Sigmoid colon (tissue), 7 donors: Measurements from ENCODE around the gene SMYD2. TPM values are rescaled to one million over a fixed set of nuclear protein-coding genes. Genes with fewer than 3 reads are reported as not detected.
A peak's percentile ranks its signal among the peaks of the same experiment; 100 is the strongest.

Source experiments
- DNase-seq: peaks from one replicate; pipeline ENCODE4 v3.0.0-alpha.2; 2019
- H3K27ac ChIP-seq, 4 donors: fragments of 200-600 bp; sonication (generic); one replicate each; pipeline ENCODE4 v1.5.1; 2016 to 2019; ENCODE audit warnings: mild to moderate bottlenecking in 1 of 4
- H3K27me3 ChIP-seq, 3 donors: fragments of 200-600 bp; sonication (generic); one replicate each; pipeline ENCODE4 v1.5.1; 2019; ENCODE audit warnings: mild to moderate bottlenecking in 1 of 3
- H3K36me3 ChIP-seq, 4 donors: fragments of 200-600 bp; sonication (generic); one replicate each; pipeline ENCODE4 v1.5.1; 2016 to 2019
- H3K4me1 ChIP-seq, 4 donors: fragments of 200-600 bp; sonication (generic); one replicate each; pipeline ENCODE4 v1.5.1; 2017 to 2019
- H3K4me3 ChIP-seq, 4 donors: fragments of 200-600 bp; sonication (generic); one replicate each; pipeline ENCODE4 v1.5.1; 2017 to 2019; ENCODE audit warnings: mild to moderate bottlenecking in 2 of 4, moderate library complexity in 1 of 4
- H3K9me3 ChIP-seq, 4 donors: fragments of 200-600 bp in 3 of 4; sonication (generic) in 3 of 4; one replicate each; pipeline versions ENCODE4 v1.5.1 to v1.6.1; 2013 to 2019
- EP300 ChIP-seq, 4 donors: sonication (generic); formaldehyde crosslinking; IDR thresholded peaks; one replicate each; pipeline ENCODE4 v1.6.1; 2017; ENCODE audit warnings: antibody characterized with exemption in 4 of 4
- POLR2A ChIP-seq, 2 donors: fragments of 450-650 bp; IDR thresholded peaks; one replicate each; pipeline ENCODE4 v1.6.1; 2016; ENCODE audit warnings: antibody characterized with exemption in 2 of 2, mild to moderate bottlenecking in 2 of 2, moderate library complexity in 2 of 2
- POLR2AphosphoS5 ChIP-seq, 4 donors: sonication (generic); formaldehyde crosslinking; IDR thresholded peaks; one replicate each; pipeline ENCODE4 v1.6.1; 2017; ENCODE audit warnings: antibody characterized with exemption in 4 of 4
- WGBS, 2 donors: extraction: QIAGEN DNeasy Blood & Tissue Kit; methylation state at CpG; one replicate each; pipeline ENCODE4 v1.1.7; 2013; 5-methylcytosine and 5-hydroxymethylcytosine counted together
- intact Hi-C: fragments of 100-400 bp; cut with DNase I; formaldehyde crosslinking; loops from one replicate; pipeline ENCODE4 v1.15.1; 2023
- polyA plus RNA-seq, 3 donors: library from polyadenylated mRNA; stranded (reverse); fragments of 200-250 nt; gene quantifications; one replicate each; pipeline ENCODE4 v1.2.3, GENCODE V29; 2013
- total RNA-seq, 4 donors: library from RNA; depleted of rRNA; stranded (reverse); fragments of >200 nt; gene quantifications; one replicate each; pipeline ENCODE4 v1.1.0, GENCODE V29; 2016
- TF ChIP-seq, protein P1 (sequence below), 4 experiments: fragments of 450-650 bp in 3 of 4; fragments of 200-600 bp in 1 of 4; IDR thresholded peaks; one replicate each; pipeline ENCODE4 v1.5.1; 2016 to 2019; ENCODE audit warnings: antibody characterized with exemption in 4 of 4, mild to moderate bottlenecking in 3 of 4, moderate library complexity in 2 of 4
- donor health status: healthy with polysubstance abuse.
- donor health status: Bipolar disorder and iron deficiency.
- donor health status: healthy.

Gene SMYD2
- total and polyA plus RNA-seq, 7 donors: 12.5 to 23.4 (median 16.7) TPM

DNA sequence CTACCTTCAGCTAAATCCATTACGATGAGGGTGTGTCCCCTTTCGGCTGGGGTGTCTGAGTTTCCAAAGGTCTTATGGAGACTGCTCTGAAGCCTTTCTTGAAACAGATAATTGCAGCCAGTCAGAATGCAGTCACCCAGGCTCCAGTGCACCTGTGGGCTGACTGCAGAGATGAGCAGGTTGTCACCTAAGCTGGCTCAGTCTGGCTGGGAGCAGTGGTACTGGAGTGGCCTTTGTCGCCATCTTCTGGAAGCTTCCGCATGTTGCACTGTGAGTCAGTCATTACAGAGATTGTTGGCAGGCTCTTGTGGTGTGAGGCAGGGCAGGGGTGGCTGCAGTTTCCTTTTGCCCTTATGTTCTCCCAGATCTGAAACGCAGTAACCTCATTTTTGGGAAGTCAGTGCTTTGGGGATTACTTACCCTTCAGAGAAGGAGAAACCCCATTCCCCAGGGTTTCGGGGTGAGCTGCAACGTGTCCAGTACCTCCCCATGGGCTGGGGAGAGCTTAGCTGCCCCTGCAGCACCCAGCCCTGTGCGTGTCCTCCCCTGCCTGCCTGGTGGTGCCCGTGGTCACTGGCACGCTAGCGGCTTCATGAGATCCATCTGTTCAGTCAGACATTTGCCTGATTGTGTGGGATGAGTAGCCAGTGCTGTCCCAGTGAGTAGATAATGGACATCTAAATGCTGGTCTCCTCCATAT is 48.0 kb downstream of the SMYD2 start:
- peaks cover 0 to 7% (median 5%) of the 10 kb centered on the region in 4 donors for H3K4me1 ChIP-seq
- no peak overlapping the region for H3K27ac ChIP-seq
- H3K27me3 ChIP-seq: no peaks in the 10 kb centered on the region
- H3K4me3 ChIP-seq: no peak overlapping the region
- DNase-seq: peak; percentile 89
- intact Hi-C loops: loop anchor here (1.0 kb wide), 1 partner anchor 68 kb away; no protein-coding TSS in a partner anchor
- H3K9me3 ChIP-seq: no peaks in the 10 kb centered on the region
- peaks cover 0 to 8% (median 3%) of the 10 kb centered on the region in 4 donors for H3K36me3 ChIP-seq
- TF ChIP-seq EP300 (IDR thresholded peaks at IDR 0.05) (no peak), POLR2AphosphoS5 (IDR thresholded peaks at IDR 0.05) (no peak), POLR2A (IDR thresholded peaks at IDR 0.05) (no peak)
- TF ChIP-seq, protein P1, sequence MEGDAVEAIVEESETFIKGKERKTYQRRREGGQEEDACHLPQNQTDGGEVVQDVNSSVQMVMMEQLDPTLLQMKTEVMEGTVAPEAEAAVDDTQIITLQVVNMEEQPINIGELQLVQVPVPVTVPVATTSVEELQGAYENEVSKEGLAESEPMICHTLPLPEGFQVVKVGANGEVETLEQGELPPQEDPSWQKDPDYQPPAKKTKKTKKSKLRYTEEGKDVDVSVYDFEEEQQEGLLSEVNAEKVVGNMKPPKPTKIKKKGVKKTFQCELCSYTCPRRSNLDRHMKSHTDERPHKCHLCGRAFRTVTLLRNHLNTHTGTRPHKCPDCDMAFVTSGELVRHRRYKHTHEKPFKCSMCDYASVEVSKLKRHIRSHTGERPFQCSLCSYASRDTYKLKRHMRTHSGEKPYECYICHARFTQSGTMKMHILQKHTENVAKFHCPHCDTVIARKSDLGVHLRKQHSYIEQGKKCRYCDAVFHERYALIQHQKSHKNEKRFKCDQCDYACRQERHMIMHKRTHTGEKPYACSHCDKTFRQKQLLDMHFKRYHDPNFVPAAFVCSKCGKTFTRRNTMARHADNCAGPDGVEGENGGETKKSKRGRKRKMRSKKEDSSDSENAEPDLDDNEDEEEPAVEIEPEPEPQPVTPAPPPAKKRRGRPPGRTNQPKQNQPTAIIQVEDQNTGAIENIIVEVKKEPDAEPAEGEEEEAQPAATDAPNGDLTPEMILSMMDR (IDR thresholded peaks at IDR 0.05): peak; percentile 79 to 92 (median 86)
- WGBS, 2 donors: 66 to 67% methylated on average over 11 of the region's 11 CpGs

DNA sequence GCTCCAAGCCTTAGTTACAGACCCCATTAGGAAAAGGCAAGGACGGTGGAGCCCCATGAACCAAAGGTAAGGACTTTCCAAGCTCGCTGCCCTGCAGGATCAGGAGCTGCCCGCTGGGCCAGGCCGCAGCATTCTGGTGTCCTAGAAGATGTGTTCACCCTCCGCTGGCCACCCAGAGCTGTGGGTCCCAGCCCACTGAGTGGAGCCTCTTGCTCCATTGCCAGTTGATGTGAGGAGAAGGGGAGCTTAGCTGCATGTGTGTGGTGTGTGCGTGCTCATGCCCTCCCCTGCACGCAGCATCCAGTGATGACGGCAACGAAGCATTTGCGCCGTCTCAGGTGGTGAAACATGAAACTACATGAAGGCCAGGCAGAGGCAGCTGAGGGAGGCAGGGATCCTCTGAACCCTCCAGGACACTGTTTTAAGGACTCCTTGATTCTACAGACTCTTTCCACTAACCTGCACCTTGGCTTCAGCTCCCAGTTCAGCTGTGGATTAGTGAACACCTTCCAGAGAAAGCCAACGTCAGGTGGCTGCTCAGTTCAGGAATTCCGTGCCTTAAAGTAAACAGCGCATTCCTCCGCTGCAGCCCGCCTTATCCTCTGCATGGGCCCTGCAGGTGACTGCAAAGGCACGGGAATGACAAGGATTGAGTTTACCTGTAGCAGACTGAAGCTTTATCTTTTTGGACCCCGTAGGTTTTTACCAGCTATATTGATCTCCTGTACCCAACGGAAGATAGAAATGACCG is 48.7 kb downstream of the SMYD2 start:
- Histone ChIP-seq H3K36me3 (peaks cover 0 to 8% (median 2%) of the 10 kb centered on the region in 4 donors), H3K27me3 (no peaks in the 10 kb centered on the region), H3K4me1 (peaks cover 0 to 7% (median 5%) of the 10 kb centered on the region in 4 donors), H3K4me3 (no peak overlapping the region), H3K9me3 (no peaks in the 10 kb centered on the region), H3K27ac (no peak overlapping the region)
- no peak for DNase-seq
- intact Hi-C loops: loop anchor here (1.0 to 10.0 kb wide), 4 partner anchors 68 to 1195 kb away; partner anchors contain the start of gene PTPN14
- TF ChIP-seq EP300 (IDR thresholded peaks at IDR 0.05) (no peak), POLR2AphosphoS5 (IDR thresholded peaks at IDR 0.05) (no peak), POLR2A (IDR thresholded peaks at IDR 0.05) (no peak)
- TF ChIP-seq, protein P1 (IDR thresholded peaks at IDR 0.05): no peak
- WGBS, 2 donors: 94 to 95% methylated on average over 20 of the region's 20 CpGs

DNA sequence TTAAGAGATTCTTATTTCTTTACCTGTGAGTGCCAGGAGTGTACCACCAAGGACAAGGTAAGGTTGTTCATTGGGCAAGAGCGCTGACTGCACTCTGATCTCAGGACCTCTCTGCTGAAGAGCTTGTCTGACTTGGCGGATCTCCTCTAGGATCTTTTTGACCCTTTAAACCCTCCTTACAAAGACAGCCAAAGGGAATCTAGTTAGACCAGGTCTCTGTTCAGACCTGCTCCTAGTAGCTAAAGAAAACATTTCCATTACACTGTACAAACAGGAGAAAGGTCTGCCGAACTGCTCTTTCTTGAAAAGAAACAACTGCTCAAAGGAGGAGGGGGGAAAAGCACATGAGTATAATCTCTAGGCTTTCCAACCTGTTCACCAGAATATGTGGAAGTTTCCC is 49.3 kb downstream of the SMYD2 start:
- intact Hi-C loops: loop anchor here (2.0 to 10.0 kb wide), 3 partner anchors 115 to 1195 kb away; partner anchors contain the start of gene PTPN14
- Histone ChIP-seq H3K27ac (no peak overlapping the region), H3K36me3 (peaks cover 0 to 8% (median 2%) of the 10 kb centered on the region in 4 donors), H3K27me3 (no peaks in the 10 kb centered on the region), H3K4me3 (no peak overlapping the region), H3K4me1 (peaks cover 0 to 7% (median 5%) of the 10 kb centered on the region in 4 donors), H3K9me3 (no peaks in the 10 kb centered on the region)
- TF ChIP-seq, protein P1 (IDR thresholded peaks at IDR 0.05): no peak
- TF ChIP-seq POLR2A (IDR thresholded peaks at IDR 0.05): no peak
- no peak for TF ChIP-seq POLR2AphosphoS5 (IDR thresholded peaks at IDR 0.05)
- no peak for TF ChIP-seq EP300 (IDR thresholded peaks at IDR 0.05)
- DNase-seq: no peak
- 92 to 94% methylated on average over 3 of the region's 3 CpGs for WGBS, 2 donors

DNA sequence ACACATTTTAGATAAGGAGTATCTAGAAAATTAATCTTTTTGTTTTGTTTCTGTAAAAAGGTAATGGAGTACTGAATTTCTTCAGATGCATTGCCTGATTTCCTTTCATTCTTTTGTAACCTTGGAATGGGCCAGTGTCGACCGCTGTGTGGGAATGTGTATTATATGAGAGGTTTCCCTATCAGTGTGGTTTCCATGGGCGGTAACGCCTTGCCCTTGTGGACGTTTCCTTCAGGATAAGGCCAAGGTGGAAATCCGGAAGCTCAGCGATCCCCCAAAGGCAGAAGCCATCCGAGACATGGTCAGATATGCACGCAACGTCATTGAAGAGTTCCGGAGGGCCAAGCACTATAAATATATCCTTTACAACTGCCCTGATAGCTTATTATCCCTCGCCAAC is 49.8 kb downstream of the SMYD2 start:
- H3K27ac ChIP-seq: no peak overlapping the region
- H3K4me3 ChIP-seq: no peak overlapping the region
- H3K9me3 ChIP-seq: no peaks in the 10 kb centered on the region
- no peak for DNase-seq
- 92 to 95% methylated on average over 12 of the region's 12 CpGs for WGBS, 2 donors
- intact Hi-C loops: loop anchor here (2.0 to 10.0 kb wide), 3 partner anchors 116 to 1194 kb away; partner anchors contain the start of gene PTPN14
- H3K4me1 ChIP-seq: peaks cover 0 to 7% (median 5%) of the 10 kb centered on the region in 4 donors
- TF ChIP-seq, protein P1 (IDR thresholded peaks at IDR 0.05): no peak
- TF ChIP-seq POLR2A (IDR thresholded peaks at IDR 0.05): no peak
- no peak for TF ChIP-seq EP300 (IDR thresholded peaks at IDR 0.05)
- TF ChIP-seq POLR2AphosphoS5 (IDR thresholded peaks at IDR 0.05): no peak
- H3K27me3 ChIP-seq: no peaks in the 10 kb centered on the region
- H3K36me3 ChIP-seq: peaks cover 0 to 8% (median 2%) of the 10 kb centered on the region in 4 donors
